K562 (cell line): ENCODE measurements around the gene TMEM147. TPM values are rescaled to one million over a fixed set of nuclear protein-coding genes. Genes with fewer than 3 reads are reported as not detected.
A peak's percentile ranks its signal among the peaks of the same experiment; 100 is the strongest.

ENCODE experiments used
- ATF6 ChIP-seq: sonication (generic); formaldehyde crosslinking; IDR thresholded peaks from 2 replicates; pipeline ENCODE4 v1.4.0; 2020; ENCODE audit warnings: mild to moderate bottlenecking, missing genetic modification reagents
- SUPT5H ChIP-seq: fragments of 450-650 bp; IDR thresholded peaks from 2 replicates; pipeline ENCODE4 v1.6.1; 2016
- TCF7L2 ChIP-seq: fragments of 150-350 bp; IDR thresholded peaks from 2 replicates; pipeline ENCODE4 v1.6.1; 2016; ENCODE audit warnings: low read depth, mild to moderate bottlenecking, low read length, moderate library complexity
- ZBTB49 ChIP-seq: sonication (generic); formaldehyde crosslinking; IDR thresholded peaks from 2 replicates; pipeline ENCODE4 v1.8.0; 2022; ENCODE audit warnings: missing genetic modification reagents, mild to moderate bottlenecking, borderline replicate concordance
- ZNF324 ChIP-seq: fragments of 250-450 bp; sonication (Bioruptor Pico); IDR thresholded peaks from 2 replicates; pipeline ENCODE4 v1.4.0; 2020; ENCODE audit warnings: mild to moderate bottlenecking
- polyA plus RNA-seq, 8 experiments: library from polyadenylated mRNA; depleted of rRNA in 4 of 8; stranded (reverse) in 5 of 8; unstranded in 3 of 8; fragments of >200 nt; fragmentation: Nextera tagmentation in 2 of 8; fragmentation: Illumina TruSeq in 1 of 8; extraction: Ambion mirVana in 2 of 8; extraction: Trizol in 1 of 8; gene quantifications; 2 replicates each; pipeline versions ENCODE4 v1.2.1 to v1.2.3, GENCODE V29; 2011 to 2014; ENCODE audit warnings: inconsistent platforms in 1 of 8, missing spikeins in 1 of 8
- total RNA-seq, 7 experiments: library from RNA; depleted of rRNA in 6 of 7; stranded (reverse); fragments of >200 nt in 6 of 7; fragmentation: Illumina TruSeq in 2 of 7; extraction: Trizol in 2 of 7; gene quantifications; 2 replicates each; pipeline versions ENCODE4 v1.2.1 to v1.2.3, GENCODE V29; 2011 to 2021; ENCODE audit warnings: low replicate concordance in 1 of 7
- TF ChIP-seq, protein P1 (sequence below): fragments of 450-650 bp; IDR thresholded peaks from 2 replicates; pipeline ENCODE4 v1.6.1; 2016; ENCODE audit warnings: mild to moderate bottlenecking, moderate library complexity

The TMEM147 gene
- total and polyA plus RNA-seq, 9 of the 15 experiments (the other 6 are each of a cell fraction or from before 2014, with no cell fraction given), result 73.8 to 194 (median 142) TPM

GRCh38 chr19:35545001-35545854, at the start of gene TMEM147 (continued):
- TF ChIP-seq, protein P1, sequence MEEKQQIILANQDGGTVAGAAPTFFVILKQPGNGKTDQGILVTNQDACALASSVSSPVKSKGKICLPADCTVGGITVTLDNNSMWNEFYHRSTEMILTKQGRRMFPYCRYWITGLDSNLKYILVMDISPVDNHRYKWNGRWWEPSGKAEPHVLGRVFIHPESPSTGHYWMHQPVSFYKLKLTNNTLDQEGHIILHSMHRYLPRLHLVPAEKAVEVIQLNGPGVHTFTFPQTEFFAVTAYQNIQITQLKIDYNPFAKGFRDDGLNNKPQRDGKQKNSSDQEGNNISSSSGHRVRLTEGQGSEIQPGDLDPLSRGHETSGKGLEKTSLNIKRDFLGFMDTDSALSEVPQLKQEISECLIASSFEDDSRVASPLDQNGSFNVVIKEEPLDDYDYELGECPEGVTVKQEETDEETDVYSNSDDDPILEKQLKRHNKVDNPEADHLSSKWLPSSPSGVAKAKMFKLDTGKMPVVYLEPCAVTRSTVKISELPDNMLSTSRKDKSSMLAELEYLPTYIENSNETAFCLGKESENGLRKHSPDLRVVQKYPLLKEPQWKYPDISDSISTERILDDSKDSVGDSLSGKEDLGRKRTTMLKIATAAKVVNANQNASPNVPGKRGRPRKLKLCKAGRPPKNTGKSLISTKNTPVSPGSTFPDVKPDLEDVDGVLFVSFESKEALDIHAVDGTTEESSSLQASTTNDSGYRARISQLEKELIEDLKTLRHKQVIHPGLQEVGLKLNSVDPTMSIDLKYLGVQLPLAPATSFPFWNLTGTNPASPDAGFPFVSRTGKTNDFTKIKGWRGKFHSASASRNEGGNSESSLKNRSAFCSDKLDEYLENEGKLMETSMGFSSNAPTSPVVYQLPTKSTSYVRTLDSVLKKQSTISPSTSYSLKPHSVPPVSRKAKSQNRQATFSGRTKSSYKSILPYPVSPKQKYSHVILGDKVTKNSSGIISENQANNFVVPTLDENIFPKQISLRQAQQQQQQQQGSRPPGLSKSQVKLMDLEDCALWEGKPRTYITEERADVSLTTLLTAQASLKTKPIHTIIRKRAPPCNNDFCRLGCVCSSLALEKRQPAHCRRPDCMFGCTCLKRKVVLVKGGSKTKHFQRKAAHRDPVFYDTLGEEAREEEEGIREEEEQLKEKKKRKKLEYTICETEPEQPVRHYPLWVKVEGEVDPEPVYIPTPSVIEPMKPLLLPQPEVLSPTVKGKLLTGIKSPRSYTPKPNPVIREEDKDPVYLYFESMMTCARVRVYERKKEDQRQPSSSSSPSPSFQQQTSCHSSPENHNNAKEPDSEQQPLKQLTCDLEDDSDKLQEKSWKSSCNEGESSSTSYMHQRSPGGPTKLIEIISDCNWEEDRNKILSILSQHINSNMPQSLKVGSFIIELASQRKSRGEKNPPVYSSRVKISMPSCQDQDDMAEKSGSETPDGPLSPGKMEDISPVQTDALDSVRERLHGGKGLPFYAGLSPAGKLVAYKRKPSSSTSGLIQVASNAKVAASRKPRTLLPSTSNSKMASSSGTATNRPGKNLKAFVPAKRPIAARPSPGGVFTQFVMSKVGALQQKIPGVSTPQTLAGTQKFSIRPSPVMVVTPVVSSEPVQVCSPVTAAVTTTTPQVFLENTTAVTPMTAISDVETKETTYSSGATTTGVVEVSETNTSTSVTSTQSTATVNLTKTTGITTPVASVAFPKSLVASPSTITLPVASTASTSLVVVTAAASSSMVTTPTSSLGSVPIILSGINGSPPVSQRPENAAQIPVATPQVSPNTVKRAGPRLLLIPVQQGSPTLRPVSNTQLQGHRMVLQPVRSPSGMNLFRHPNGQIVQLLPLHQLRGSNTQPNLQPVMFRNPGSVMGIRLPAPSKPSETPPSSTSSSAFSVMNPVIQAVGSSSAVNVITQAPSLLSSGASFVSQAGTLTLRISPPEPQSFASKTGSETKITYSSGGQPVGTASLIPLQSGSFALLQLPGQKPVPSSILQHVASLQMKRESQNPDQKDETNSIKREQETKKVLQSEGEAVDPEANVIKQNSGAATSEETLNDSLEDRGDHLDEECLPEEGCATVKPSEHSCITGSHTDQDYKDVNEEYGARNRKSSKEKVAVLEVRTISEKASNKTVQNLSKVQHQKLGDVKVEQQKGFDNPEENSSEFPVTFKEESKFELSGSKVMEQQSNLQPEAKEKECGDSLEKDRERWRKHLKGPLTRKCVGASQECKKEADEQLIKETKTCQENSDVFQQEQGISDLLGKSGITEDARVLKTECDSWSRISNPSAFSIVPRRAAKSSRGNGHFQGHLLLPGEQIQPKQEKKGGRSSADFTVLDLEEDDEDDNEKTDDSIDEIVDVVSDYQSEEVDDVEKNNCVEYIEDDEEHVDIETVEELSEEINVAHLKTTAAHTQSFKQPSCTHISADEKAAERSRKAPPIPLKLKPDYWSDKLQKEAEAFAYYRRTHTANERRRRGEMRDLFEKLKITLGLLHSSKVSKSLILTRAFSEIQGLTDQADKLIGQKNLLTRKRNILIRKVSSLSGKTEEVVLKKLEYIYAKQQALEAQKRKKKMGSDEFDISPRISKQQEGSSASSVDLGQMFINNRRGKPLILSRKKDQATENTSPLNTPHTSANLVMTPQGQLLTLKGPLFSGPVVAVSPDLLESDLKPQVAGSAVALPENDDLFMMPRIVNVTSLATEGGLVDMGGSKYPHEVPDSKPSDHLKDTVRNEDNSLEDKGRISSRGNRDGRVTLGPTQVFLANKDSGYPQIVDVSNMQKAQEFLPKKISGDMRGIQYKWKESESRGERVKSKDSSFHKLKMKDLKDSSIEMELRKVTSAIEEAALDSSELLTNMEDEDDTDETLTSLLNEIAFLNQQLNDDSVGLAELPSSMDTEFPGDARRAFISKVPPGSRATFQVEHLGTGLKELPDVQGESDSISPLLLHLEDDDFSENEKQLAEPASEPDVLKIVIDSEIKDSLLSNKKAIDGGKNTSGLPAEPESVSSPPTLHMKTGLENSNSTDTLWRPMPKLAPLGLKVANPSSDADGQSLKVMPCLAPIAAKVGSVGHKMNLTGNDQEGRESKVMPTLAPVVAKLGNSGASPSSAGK, result peak; percentile 47; the same call in 1 of the 2 replicates
- TF ChIP-seq TCF7L2, result no peak
- no peak for TF ChIP-seq ATF6
- TF ChIP-seq ZBTB49 (CRISPR knock-in tag), result no peak
- peak; percentile 88 for TF ChIP-seq SUPT5H
- no peak; the same call in 1 of the 2 replicates for TF ChIP-seq ZNF324 (CRISPR knock-in tag)
